BLaER1 (cell line): ENCODE results near the gene DDX23.

Experiments used
- H3K27ac ChIP-seq: shearing (Covaris generic); formaldehyde crosslinking; 2 replicates; pipeline ENCODE4 v1.8.1; 2022
- H3K27me3 ChIP-seq: shearing (Covaris generic); formaldehyde crosslinking; 2 replicates; pipeline ENCODE4 v1.8.1; 2022
- H3K36me3 ChIP-seq: shearing (Covaris generic); formaldehyde crosslinking; 2 replicates; pipeline ENCODE4 v1.8.1; 2022
- H3K4me1 ChIP-seq: shearing (Covaris generic); formaldehyde crosslinking; 2 replicates; pipeline ENCODE4 v1.8.1; 2022
- H3K4me2 ChIP-seq: shearing (Covaris generic); formaldehyde crosslinking; 2 replicates; pipeline ENCODE4 v1.8.1; 2022
- H3K4me3 ChIP-seq: shearing (Covaris generic); formaldehyde crosslinking; 2 replicates; pipeline ENCODE4 v1.8.1; 2022
- H3K9ac ChIP-seq: shearing (Covaris generic); formaldehyde crosslinking; 2 replicates; pipeline ENCODE4 v1.8.1; 2022
- H3K9me3 ChIP-seq: shearing (Covaris generic); formaldehyde crosslinking; 2 replicates; pipeline ENCODE4 v1.8.1; 2022
- H4K20me1 ChIP-seq: shearing (Covaris generic); formaldehyde crosslinking; 2 replicates; pipeline ENCODE4 v1.8.1; 2022
- Cebpa-rat ChIP-seq: shearing (Covaris generic); IDR thresholded peaks from 2 replicates; pipeline ENCODE4 v1.8.1; 2022

DDX23 gene

GRCh38 chr12:48826209-48826855 is 25.6 kb downstream of the DDX23 start:
- H3K9ac ChIP-seq = no peak overlapping the region
- peaks cover 91% of the 10 kb centered on the region for H4K20me1 ChIP-seq
- H3K4me1 ChIP-seq = peaks cover 8% of the 10 kb centered on the region
- no peak for TF ChIP-seq Cebpa-rat
- H3K4me2 ChIP-seq = no peak overlapping the region
- no peaks in the 10 kb centered on the region for H3K27me3 ChIP-seq
- H3K36me3 ChIP-seq = peaks cover 96% of the 10 kb centered on the region
- H3K9me3 ChIP-seq = no peaks in the 10 kb centered on the region
- no peak overlapping the region for H3K4me3 ChIP-seq
- H3K27ac ChIP-seq = no peak overlapping the region

- H3K36me3 ChIP-seq = peaks cover 89% of the 10 kb centered on the region
- no peak overlapping the region for H3K27ac ChIP-seq
- H3K4me1 ChIP-seq = peaks cover 13% of the 10 kb centered on the region
- H3K4me3 ChIP-seq = no peak overlapping the region
- H3K9me3 ChIP-seq = no peaks in the 10 kb centered on the region
- no peak for TF ChIP-seq Cebpa-rat
- no peak overlapping the region for H3K9ac ChIP-seq
- peaks cover 89% of the 10 kb centered on the region for H4K20me1 ChIP-seq
- no peaks in the 10 kb centered on the region for H3K27me3 ChIP-seq
- H3K4me2 ChIP-seq = no peak overlapping the region
Measured at GRCh38 chr12:48824905-48825304, 27.1 kb downstream of the DDX23 start.

GRCh38 chr12:48824112-48824511 is 27.9 kb downstream of the DDX23 start:
- H4K20me1 ChIP-seq = peaks cover 89% of the 10 kb centered on the region
- H3K27ac ChIP-seq = no peak overlapping the region
- no peak for TF ChIP-seq Cebpa-rat
- H3K27me3 ChIP-seq = no peaks in the 10 kb centered on the region
- H3K9me3 ChIP-seq = no peaks in the 10 kb centered on the region
- no peak overlapping the region for H3K9ac ChIP-seq
- H3K4me3 ChIP-seq = no peak overlapping the region
- peaks cover 85% of the 10 kb centered on the region for H3K36me3 ChIP-seq
- H3K4me2 ChIP-seq = no peak overlapping the region
- H3K4me1 ChIP-seq = peaks cover 19% of the 10 kb centered on the region

GRCh38 chr12:48823281-48823680 is 28.7 kb downstream of the DDX23 start:
- no peak overlapping the region for H3K4me3 ChIP-seq
- peaks cover 77% of the 10 kb centered on the region for H3K36me3 ChIP-seq
- no peaks in the 10 kb centered on the region for H3K27me3 ChIP-seq
- no peak overlapping the region for H3K9ac ChIP-seq
- TF ChIP-seq Cebpa-rat = no peak
- peaks cover 81% of the 10 kb centered on the region for H4K20me1 ChIP-seq
- H3K27ac ChIP-seq = no peak overlapping the region
- no peaks in the 10 kb centered on the region for H3K9me3 ChIP-seq
- peaks cover 21% of the 10 kb centered on the region for H3K4me1 ChIP-seq
- no peak overlapping the region for H3K4me2 ChIP-seq

- H3K36me3 ChIP-seq = peaks cover 71% of the 10 kb centered on the region
- H3K4me2 ChIP-seq = no peak overlapping the region
- H3K9ac ChIP-seq = no peak overlapping the region
- H3K9me3 ChIP-seq = no peaks in the 10 kb centered on the region
- H3K27ac ChIP-seq = no peak overlapping the region
- peaks cover 23% of the 10 kb centered on the region for H3K4me1 ChIP-seq
- H3K4me3 ChIP-seq = no peak overlapping the region
- H4K20me1 ChIP-seq = peaks cover 75% of the 10 kb centered on the region
- no peak for TF ChIP-seq Cebpa-rat
- H3K27me3 ChIP-seq = no peaks in the 10 kb centered on the region
Measured at GRCh38 chr12:48822711-48823110, 29.3 kb downstream of the DDX23 start.

GRCh38 chr12:48822139-48822538 is 29.8 kb downstream of the DDX23 start:
- TF ChIP-seq Cebpa-rat = no peak
- H3K4me2 ChIP-seq = no peak overlapping the region

GRCh38 chr12:48819986-48820725 is 31.8 kb downstream of the DDX23 start:
- no peak overlapping the region; the same call in 1 of the 2 replicates for H3K27ac ChIP-seq
- H3K4me3 ChIP-seq = no peak overlapping the region; the same call in 1 of the 2 replicates
- H3K9ac ChIP-seq = no peak overlapping the region
- H3K9me3 ChIP-seq = no peaks in the 10 kb centered on the region
- peak overlapping the region; percentile 90 for H3K4me2 ChIP-seq
- peaks cover 52% of the 10 kb centered on the region for H4K20me1 ChIP-seq
- H3K36me3 ChIP-seq = peaks cover 45% of the 10 kb centered on the region
- no peak for TF ChIP-seq Cebpa-rat
- H3K4me1 ChIP-seq = peaks cover 43% of the 10 kb centered on the region
- H3K27me3 ChIP-seq = no peaks in the 10 kb centered on the region

More at GRCh38 chr12:48822139-48822538, 29.8 kb downstream of the DDX23 start:
- peaks cover 69% of the 10 kb centered on the region for H4K20me1 ChIP-seq
- no peak overlapping the region for H3K4me3 ChIP-seq
- H3K9me3 ChIP-seq = no peaks in the 10 kb centered on the region
- no peaks in the 10 kb centered on the region for H3K27me3 ChIP-seq
- H3K9ac ChIP-seq = no peak overlapping the region; the same call in 1 of the 2 replicates
- peaks cover 65% of the 10 kb centered on the region for H3K36me3 ChIP-seq
- peaks cover 29% of the 10 kb centered on the region for H3K4me1 ChIP-seq
- H3K27ac ChIP-seq = no peak overlapping the region

- Histone ChIP-seq H3K9ac (peak overlapping the region; percentile 84), H3K27me3 (no peaks in the 10 kb centered on the region), H3K36me3 (peaks cover 34% of the 10 kb centered on the region), H3K4me2 (peak overlapping the region; percentile 90), H3K27ac (peak overlapping the region; percentile 71), H3K4me1 (peaks cover 47% of the 10 kb centered on the region), H3K9me3 (no peaks in the 10 kb centered on the region), H4K20me1 (peaks cover 46% of the 10 kb centered on the region), H3K4me3 (peak overlapping the region; percentile 75)
- no peak for TF ChIP-seq Cebpa-rat
Measured at GRCh38 chr12:48818831-48819590, 33.0 kb downstream of the DDX23 start.

GRCh38 chr12:48817873-48818830 is 33.8 kb downstream of the DDX23 start, which contains the start of gene CACNB3:
CACNB3 (plus strand) TSS chr12:48818496; CDS start chr12:48818930, 434 bp downstream.
- peak within 1 kb of the TSS; percentile 84 for H3K9ac ChIP-seq
- TF ChIP-seq Cebpa-rat = no peak
- H3K4me1 ChIP-seq = peaks cover 56% of the 10 kb centered on the region
- H3K27me3 ChIP-seq = no peaks in the 10 kb centered on the region
- H4K20me1 ChIP-seq = peaks cover 38% of the 10 kb centered on the region
- H3K4me3 ChIP-seq = peak within 1 kb of the TSS; percentile 75
- no peaks in the 10 kb centered on the region for H3K9me3 ChIP-seq
- peak within 1 kb of the TSS; percentile 90 for H3K4me2 ChIP-seq
- H3K36me3 ChIP-seq = peaks cover 25% of the 10 kb centered on the region
- peak within 1 kb of the TSS; percentile 79 for H3K27ac ChIP-seq
